ENCODE results near the gene CDK5R2.
A peak's percentile ranks its signal among the peaks of the same experiment; 100 is the strongest.

CDK5R2 gene

GRCh38 chr2:218962859-218963492 lies 3.5 kb downstream of the CDK5R2 start:
- peak; percentile 61 for DNase-seq

- no peak for DNase-seq
These were observed 4.1 kb downstream of the CDK5R2 start for GRCh38 chr2:218963601-218964000.

GRCh38 chr2:218964041-218964771 lies 4.7 kb downstream of the CDK5R2 start:
- DNase-seq, result no peak

- DNase-seq, result no peak
These were observed 11.4 kb downstream of the CDK5R2 start for GRCh38 chr2:218970894-218971293.

- DNase-seq, result no peak
These were observed 15.8 kb downstream of the CDK5R2 start for GRCh38 chr2:218975060-218975777.

GRCh38 chr2:218979846-218980734 lies 20.6 kb downstream of the CDK5R2 start:
- peak; percentile 91 for DNase-seq

DNA sequence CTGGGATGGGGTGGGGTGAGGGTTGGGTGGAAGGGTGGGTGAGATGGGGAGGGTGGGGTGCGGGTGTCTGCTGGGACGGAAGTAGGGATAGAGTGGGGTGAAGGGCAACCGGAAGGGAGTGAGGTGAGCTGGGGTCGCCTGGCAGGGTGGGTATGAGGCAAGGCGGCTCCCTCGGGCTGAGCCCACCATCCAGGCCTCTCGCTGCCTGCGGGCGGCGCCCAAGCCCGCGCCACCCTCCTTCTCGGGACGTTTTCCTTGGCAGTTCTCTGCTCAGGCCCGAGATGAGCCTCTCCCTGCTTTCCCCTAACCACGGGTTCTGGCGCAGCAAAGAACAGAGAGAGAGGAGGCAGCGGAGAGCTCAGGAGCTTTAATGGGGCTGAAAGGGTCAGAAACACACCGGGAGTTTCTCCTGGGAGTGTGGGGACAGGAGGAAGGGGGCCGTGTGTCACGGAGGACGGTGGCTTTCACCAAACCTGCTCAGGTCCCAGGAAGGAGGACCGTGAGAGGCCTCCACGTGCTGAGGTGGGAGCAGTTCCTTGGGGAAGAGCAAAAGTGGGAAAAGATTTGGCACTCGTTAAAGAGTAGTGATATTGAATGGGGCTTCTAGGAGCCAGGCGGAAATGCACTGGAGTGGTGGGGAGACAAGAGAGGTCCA lies 21.4 kb downstream of the CDK5R2 start:
- peak; percentile 30 for DNase-seq

DNA sequence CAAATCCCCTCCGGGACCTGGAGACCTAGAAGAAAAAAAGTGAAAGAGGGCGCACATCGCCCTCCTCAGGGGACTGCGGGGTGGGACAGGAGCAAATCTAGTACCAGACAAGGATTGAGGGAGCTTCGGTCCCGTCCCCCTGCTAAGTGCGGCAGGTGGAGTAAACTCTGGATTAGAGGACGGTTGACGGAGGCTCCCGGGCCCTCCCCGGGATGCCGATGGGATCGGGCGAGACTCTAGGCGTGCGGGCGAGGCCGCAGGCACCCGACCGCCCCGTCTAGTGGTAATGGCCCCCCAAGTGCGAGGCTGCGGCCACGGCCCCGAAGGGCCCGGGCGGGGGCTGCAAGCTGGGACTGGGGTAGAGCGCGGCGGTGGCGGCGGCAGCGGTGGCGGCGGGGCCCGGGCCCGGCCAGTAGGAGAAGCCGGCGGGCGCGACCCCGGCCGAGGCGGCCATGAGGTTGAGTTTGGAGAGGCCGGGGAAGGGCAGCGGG lies 22.0 kb downstream of the CDK5R2 start:
- no peak for DNase-seq

- peak; percentile 55 for DNase-seq
These were observed 22.6 kb downstream of the CDK5R2 start for GRCh38 chr2:218981881-218982585.

- DNase-seq, result no peak
These were observed 23.3 kb downstream of the CDK5R2 start for GRCh38 chr2:218982586-218983262.

GRCh38 chr2:218983263-218983933 lies 23.9 kb downstream of the CDK5R2 start:
- no peak for DNase-seq

- DNase-seq, result no peak
These were observed 24.4 kb downstream of the CDK5R2 start for GRCh38 chr2:218983934-218984238.

GRCh38 chr2:218984239-218985020 lies 25.0 kb downstream of the CDK5R2 start:
- DNase-seq, result peak; percentile 27

DNA sequence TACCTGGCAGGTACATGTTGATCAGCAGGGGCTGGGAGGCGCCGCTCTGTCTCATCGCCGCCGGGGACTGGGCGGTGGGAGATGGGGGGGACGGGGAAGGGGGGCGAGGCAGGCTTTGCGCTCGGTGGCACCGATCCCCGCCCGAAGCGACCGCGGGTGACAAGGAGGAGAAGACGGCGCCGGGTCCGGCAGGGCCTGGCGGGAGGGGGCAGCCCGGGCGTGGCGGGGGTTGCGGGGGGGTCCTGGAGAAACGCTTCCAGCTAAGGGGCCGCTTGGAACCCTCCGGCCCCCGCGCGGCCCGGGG lies 25.5 kb downstream of the CDK5R2 start, which contains the start of gene FEV:
Gene FEV (minus strand): TSS at position 164 of the 304 bp plus-strand sequence. CDS start 109 bp downstream, at position 55.
- no peak for DNase-seq

GRCh38 chr2:218985325-218986091 lies 26.0 kb downstream of the CDK5R2 start:
- DNase-seq, result no peak

- DNase-seq, result no peak
These were observed 26.8 kb downstream of the CDK5R2 start for GRCh38 chr2:218986148-218986761.

DNA sequence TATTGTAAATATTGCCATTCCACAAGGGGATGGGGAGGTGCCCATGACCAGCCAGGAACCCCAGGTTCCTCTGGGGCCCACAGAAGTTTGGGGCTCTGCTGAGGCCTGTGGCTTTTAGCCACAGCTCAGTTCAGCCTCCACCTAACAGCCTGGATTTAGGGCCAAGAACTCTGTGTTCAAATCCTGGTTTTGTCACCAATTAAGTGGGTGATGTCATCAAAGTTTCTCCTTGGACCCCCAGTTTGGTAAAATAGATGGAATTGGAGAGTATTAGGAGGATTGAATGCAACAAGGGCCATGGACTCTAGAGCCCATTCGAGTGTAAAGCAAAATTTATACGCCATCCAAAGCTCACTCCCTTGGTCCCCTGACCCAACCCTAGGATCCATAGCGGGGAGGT lies 28.7 kb downstream of the CDK5R2 start:
- DNase-seq, result no peak

DNA sequence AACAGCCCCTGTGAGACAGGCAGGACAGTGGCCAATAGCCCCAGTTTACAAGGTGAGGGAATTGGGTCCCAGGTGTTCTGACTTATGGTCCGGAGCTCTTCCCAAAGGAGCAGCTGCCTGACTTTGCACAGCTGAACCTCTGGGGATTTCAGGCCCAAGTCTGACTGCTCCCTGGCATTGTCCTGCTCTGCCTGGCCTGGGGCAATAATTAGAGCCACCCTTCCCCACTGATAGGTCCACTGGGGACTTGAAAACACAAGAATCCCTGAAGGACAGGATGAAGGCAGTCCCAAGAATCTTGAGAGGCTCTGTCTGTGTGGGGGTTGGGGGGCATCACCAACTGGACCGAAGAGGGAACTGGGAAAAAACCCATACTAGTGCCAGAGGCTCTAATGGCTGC lies 29.2 kb downstream of the CDK5R2 start:
- no peak for DNase-seq

Data from stimulated activated CD4-positive, alpha-beta T cell treated with anti-CD3 and anti-CD28 coated beads, Interleukin-15, amount 100 ng/mL, for 24 hours (primary cell).